ENCODE data around the gene GNAT2. TPM values are rescaled to one million over a fixed set of nuclear protein-coding genes. Genes with fewer than 3 reads are reported as not detected.
A peak's percentile ranks its signal among the peaks of the same experiment; 100 is the strongest.

GNAT2 gene
- total RNA-seq, 2 donors from 2014 or later: not detected

GRCh38 chr1:109589177-109589576, 30.2 kb downstream of the GNAT2 start:
- Histone ChIP-seq H3K4me3 (no peak overlapping the region), H3K9me3 (no peaks in the 10 kb centered on the region), H3K4me1 (ENCODE audit: control insufficient read depth in 1 of 2, low read depth in 2 of 2) (no peaks in the 10 kb centered on the region), H3K27ac (no peak overlapping the region), H3K36me3 (peaks cover 33% of the 10 kb centered on the region), H3K27me3 (replicated peaks; ENCODE audit: insufficient read depth) (no peaks in the 10 kb centered on the region)
- no peak for TF ChIP-seq CTCF (IDR thresholded peaks at IDR 0.05)
- DNase-seq (ENCODE audit: low spot score): no peak
- ATAC-seq (ENCODE audit: insufficient number of reproducible peaks, low FRiP score, low read depth): no peak

GRCh38 chr1:109586055-109586454, 33.4 kb downstream of the GNAT2 start:
- H3K9me3 ChIP-seq: no peaks in the 10 kb centered on the region
- H3K4me3 ChIP-seq: no peak overlapping the region
- no peaks in the 10 kb centered on the region for H3K4me1 ChIP-seq (ENCODE audit: control insufficient read depth in 1 of 2, low read depth in 2 of 2)
- H3K27me3 ChIP-seq (replicated peaks; ENCODE audit: insufficient read depth): no peaks in the 10 kb centered on the region
- peaks cover 30% of the 10 kb centered on the region for H3K36me3 ChIP-seq
- TF ChIP-seq CTCF (IDR thresholded peaks at IDR 0.05): no peak
- H3K27ac ChIP-seq: no peak overlapping the region
- no peak for ATAC-seq (ENCODE audit: insufficient number of reproducible peaks, low FRiP score, low read depth)
- DNase-seq (ENCODE audit: low spot score): no peak

- DNase-seq (ENCODE audit: low spot score): no peak
Measured at GRCh38 chr1:109584766-109585165, 34.6 kb downstream of the GNAT2 start.

GRCh38 chr1:109582021-109582420, 37.4 kb downstream of the GNAT2 start:
- Histone ChIP-seq H3K4me3 (no peak overlapping the region), H3K36me3 (peaks cover 28% of the 10 kb centered on the region), H3K9me3 (no peaks in the 10 kb centered on the region), H3K27me3 (replicated peaks; ENCODE audit: insufficient read depth) (no peaks in the 10 kb centered on the region), H3K4me1 (ENCODE audit: control insufficient read depth in 1 of 2, low read depth in 2 of 2) (peaks cover 12 to 23% of the 10 kb centered on the region in 2 donors), H3K27ac (no peak overlapping the region)
- ATAC-seq (ENCODE audit: insufficient number of reproducible peaks, low FRiP score, low read depth) (no peak), DNase-seq (ENCODE audit: low spot score) (no peak)
- TF ChIP-seq CTCF (IDR thresholded peaks at IDR 0.05): no peak

More at GRCh38 chr1:109584766-109585165, 34.6 kb downstream of the GNAT2 start:
- ATAC-seq (ENCODE audit: insufficient number of reproducible peaks, low FRiP score, low read depth): no peak
- Histone ChIP-seq H3K4me1 (ENCODE audit: control insufficient read depth in 1 of 2, low read depth in 2 of 2) (peaks cover 0 to 4% of the 10 kb centered on the region in 2 donors), H3K9me3 (no peaks in the 10 kb centered on the region), H3K36me3 (peaks cover 37% of the 10 kb centered on the region), H3K27me3 (replicated peaks; ENCODE audit: insufficient read depth) (no peaks in the 10 kb centered on the region), H3K27ac (no peak overlapping the region), H3K4me3 (no peak overlapping the region)
- TF ChIP-seq CTCF (IDR thresholded peaks at IDR 0.05): no peak

- peak overlapping the region; percentile 69 to 71 for H3K27ac ChIP-seq
- H3K36me3 ChIP-seq: peaks cover 25% of the 10 kb centered on the region
- H3K27me3 ChIP-seq (replicated peaks; ENCODE audit: insufficient read depth): no peaks in the 10 kb centered on the region
- no peaks in the 10 kb centered on the region for H3K9me3 ChIP-seq
- no peak for DNase-seq (ENCODE audit: low spot score)
- no peak for ATAC-seq (ENCODE audit: insufficient number of reproducible peaks, low FRiP score, low read depth)
- no peak overlapping the region for H3K4me3 ChIP-seq
- H3K4me1 ChIP-seq (ENCODE audit: control insufficient read depth in 1 of 2, low read depth in 2 of 2): peaks cover 12 to 23% of the 10 kb centered on the region in 2 donors
- no peak for TF ChIP-seq CTCF (IDR thresholded peaks at IDR 0.05)
Measured at GRCh38 chr1:109579491-109579890, 39.9 kb downstream of the GNAT2 start.
